Activated T-helper 2 cell treated with anti-CD3 and anti-CD28 coated beads, Interferon-gamma antibody, Interleukin-2, Interleukin-4, amounts not matched to agents 10 μg/mL and 5 μg/mL and 100 μg/mL, durations not matched to agents 14 hours and 24 hours and 36 hours (primary cell): ENCODE measurements around the gene SLC12A8. TPM values are rescaled to one million over a fixed set of nuclear protein-coding genes. Genes with fewer than 3 reads are reported as not detected.
"Not testable (repeated sequence)": the region's sequence is repeated elsewhere in the genome, so short reads cannot be mapped to it uniquely, and the experiment has no call there.

Experiments
- DNase-seq: peaks from one replicate; pipeline ENCODE4 v3.0.0; 2021; ENCODE audit warnings: low spot score
- H3K27ac Mint-ChIP-seq: one replicate; pipeline ENCODE4 v1.8.0; 2021; ENCODE audit warnings: mixed read lengths
- H3K27me3 Mint-ChIP-seq: one replicate; pipeline ENCODE4 v1.8.0; 2021; ENCODE audit warnings: low read depth, mixed read lengths
- H3K36me3 Mint-ChIP-seq: one replicate; pipeline ENCODE4 v1.8.0; 2021; ENCODE audit warnings: low read depth, mixed read lengths
- H3K4me1 Mint-ChIP-seq: one replicate; pipeline ENCODE4 v1.8.0; 2021; ENCODE audit warnings: low read depth, mixed read lengths
- H3K4me3 Mint-ChIP-seq: one replicate; pipeline ENCODE4 v1.8.0; 2021; ENCODE audit warnings: low read depth, mild to moderate bottlenecking, moderate library complexity, mixed read lengths
- H3K9me3 Mint-ChIP-seq: one replicate; pipeline ENCODE4 v1.8.0; 2021; ENCODE audit warnings: mixed read lengths
- intact Hi-C: fragments of 100-400 bp; cut with micrococcal nuclease; formaldehyde crosslinking; loops from one replicate; pipeline ENCODE4 v1.15.1; 2023
- total RNA-seq: library from RNA; stranded (reverse); gene quantifications from 2 replicates; pipeline ENCODE4 v1.2.3, GENCODE V29; 2022

SLC12A8 gene
- total RNA-seq, 1 donor from 2014 or later, result 1.3 TPM

DNA sequence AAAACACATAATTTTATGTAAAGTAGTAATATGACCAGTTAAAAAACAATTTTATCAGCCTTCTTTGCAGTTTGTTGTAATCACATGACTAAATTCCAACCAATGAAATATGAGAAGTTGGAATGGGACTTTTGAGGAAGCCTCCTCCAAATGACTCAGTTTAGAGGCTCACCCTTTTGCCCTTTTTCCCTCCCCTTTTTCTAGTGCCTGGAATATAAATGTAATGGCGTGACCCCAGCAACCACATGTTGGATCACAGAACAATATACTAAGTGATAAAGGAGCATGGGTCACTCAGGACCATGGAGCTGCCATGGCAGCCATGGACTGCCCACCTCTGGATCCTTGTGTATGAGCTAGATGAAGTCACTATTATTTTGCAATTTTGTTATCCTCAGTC lies 107.9 kb downstream of the SLC12A8 start:
- H3K27ac Mint-ChIP-seq, result no peak overlapping the region
- H3K4me1 Mint-ChIP-seq, result peaks cover 24% of the 10 kb centered on the region
- peaks cover 15% of the 10 kb centered on the region for H3K9me3 Mint-ChIP-seq
- H3K27me3 Mint-ChIP-seq, result peaks cover 40% of the 10 kb centered on the region
- intact Hi-C loops, result no loop called here
- DNase-seq, result no peak
- H3K36me3 Mint-ChIP-seq, result peaks cover 11% of the 10 kb centered on the region
- H3K4me3 Mint-ChIP-seq, result no peak overlapping the region

DNA sequence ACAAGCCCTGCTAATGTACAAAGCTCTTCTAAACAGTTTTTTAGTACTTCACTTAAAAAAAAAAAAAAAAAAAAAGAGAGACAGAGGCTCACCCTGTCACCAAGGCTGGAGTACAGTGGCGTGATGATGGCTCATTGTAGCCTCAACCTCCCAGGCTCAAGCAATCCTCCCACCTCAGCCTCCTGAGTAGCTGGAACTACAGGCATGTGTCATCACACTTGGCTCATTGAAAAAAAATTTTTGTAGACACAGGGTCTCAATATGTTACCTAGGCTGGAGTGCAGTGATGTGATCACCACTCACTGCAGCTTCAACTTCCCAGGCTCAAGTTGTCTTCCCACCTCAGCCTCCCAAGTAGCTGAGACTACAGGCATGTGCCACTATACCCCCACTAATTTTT lies 109.1 kb downstream of the SLC12A8 start:
- Mint-ChIP-seq H3K36me3 (peaks cover 13% of the 10 kb centered on the region), H3K4me1 (peaks cover 12% of the 10 kb centered on the region), H3K27ac (no peak overlapping the region), H3K9me3 (peaks cover 22% of the 10 kb centered on the region), H3K27me3 (peaks cover 39% of the 10 kb centered on the region), H3K4me3 (no peak overlapping the region)
- DNase-seq, result no peak
- intact Hi-C loops, result no loop called here

DNA sequence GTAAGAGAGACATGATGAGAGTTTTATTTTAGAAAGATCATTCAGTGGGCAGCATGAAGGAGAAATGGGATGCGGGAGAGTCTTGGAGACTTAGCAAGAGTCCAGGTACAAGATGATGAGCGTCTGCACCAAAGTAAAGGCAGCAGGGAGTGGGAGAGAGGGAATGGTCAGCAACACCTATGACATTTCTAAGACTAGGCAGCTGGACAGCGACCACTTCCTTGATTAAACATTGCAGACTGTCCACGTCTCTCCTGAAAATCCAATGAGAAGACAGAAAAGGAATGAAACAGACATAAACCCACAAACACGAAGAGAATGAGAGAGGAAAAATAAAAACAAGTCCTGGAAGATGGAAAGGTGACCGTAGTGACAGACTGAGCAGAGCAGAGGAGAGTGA lies 110.1 kb downstream of the SLC12A8 start:
- peaks cover 22% of the 10 kb centered on the region for H3K9me3 Mint-ChIP-seq
- intact Hi-C loops, result no loop called here
- DNase-seq, result no peak
- no peak overlapping the region for H3K27ac Mint-ChIP-seq
- peaks cover 6% of the 10 kb centered on the region for H3K4me1 Mint-ChIP-seq
- peaks cover 40% of the 10 kb centered on the region for H3K27me3 Mint-ChIP-seq
- peaks cover 13% of the 10 kb centered on the region for H3K36me3 Mint-ChIP-seq
- no peak overlapping the region for H3K4me3 Mint-ChIP-seq

DNA sequence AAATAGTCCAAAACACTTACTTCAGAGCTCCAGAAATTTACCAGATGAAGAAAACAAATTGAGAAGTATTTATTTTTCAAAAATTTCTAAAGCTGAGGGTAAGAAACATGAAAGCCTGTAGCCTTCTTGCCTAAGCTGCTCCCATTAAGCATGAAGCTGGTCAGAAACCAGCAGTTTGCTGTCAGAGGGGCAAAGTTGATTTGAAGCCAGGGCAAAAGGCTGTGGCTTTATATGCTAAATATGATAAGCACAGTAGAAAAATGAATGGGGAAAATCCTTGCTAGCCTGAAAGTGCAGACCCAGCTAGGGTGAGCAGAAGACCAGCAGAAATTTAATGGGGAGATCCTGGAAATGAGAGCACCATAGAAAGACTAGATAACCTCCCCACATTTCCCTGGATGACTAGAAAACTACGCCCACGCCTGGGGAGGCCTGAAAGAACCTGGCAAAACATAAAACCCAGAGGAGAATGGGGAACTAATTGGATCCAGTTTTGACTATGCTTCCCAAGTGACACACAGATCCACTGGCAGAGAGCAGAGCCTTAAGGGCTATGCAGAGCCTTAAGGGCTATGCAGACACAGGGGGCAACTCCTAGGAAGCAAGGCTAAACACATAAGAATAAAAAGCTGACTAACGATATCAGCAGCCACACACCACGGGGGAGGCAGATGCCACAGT lies 113.8 kb downstream of the SLC12A8 start:
- no peaks in the 10 kb centered on the region for H3K4me1 Mint-ChIP-seq
- peaks cover 11% of the 10 kb centered on the region for H3K9me3 Mint-ChIP-seq
- no peak overlapping the region for H3K4me3 Mint-ChIP-seq
- intact Hi-C loops, result no loop called here
- DNase-seq, result no peak
- H3K36me3 Mint-ChIP-seq, result peaks cover 6% of the 10 kb centered on the region
- H3K27me3 Mint-ChIP-seq, result peaks cover 22% of the 10 kb centered on the region
- H3K27ac Mint-ChIP-seq, result no peak overlapping the region

DNA sequence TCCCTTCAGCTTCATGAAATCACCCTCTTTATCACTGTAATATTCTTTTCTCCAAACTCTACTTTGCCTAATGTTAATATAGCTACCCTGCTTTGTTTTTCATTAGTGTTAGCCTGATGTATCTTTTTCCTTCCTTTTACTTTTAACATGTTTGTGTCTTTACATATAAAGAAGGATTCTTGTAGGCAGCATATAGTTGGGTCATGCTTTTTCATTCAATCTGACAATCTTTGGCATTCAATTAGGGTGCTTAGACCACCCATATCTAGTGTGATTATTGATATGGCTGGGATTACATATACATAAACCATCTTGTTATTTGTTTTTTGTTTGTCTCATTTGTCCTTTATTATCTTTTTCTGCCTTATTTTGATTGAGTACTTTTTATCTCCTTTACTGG lies 121.9 kb downstream of the SLC12A8 start:
- intact Hi-C loops, result no loop called here
- peaks cover 3% of the 10 kb centered on the region for H3K4me1 Mint-ChIP-seq
- H3K9me3 Mint-ChIP-seq, result peaks cover 8% of the 10 kb centered on the region
- peaks cover 33% of the 10 kb centered on the region for H3K27me3 Mint-ChIP-seq
- H3K27ac Mint-ChIP-seq, result no peak overlapping the region
- no peak overlapping the region for H3K4me3 Mint-ChIP-seq
- DNase-seq, result no peak
- peaks cover 3% of the 10 kb centered on the region for H3K36me3 Mint-ChIP-seq

DNA sequence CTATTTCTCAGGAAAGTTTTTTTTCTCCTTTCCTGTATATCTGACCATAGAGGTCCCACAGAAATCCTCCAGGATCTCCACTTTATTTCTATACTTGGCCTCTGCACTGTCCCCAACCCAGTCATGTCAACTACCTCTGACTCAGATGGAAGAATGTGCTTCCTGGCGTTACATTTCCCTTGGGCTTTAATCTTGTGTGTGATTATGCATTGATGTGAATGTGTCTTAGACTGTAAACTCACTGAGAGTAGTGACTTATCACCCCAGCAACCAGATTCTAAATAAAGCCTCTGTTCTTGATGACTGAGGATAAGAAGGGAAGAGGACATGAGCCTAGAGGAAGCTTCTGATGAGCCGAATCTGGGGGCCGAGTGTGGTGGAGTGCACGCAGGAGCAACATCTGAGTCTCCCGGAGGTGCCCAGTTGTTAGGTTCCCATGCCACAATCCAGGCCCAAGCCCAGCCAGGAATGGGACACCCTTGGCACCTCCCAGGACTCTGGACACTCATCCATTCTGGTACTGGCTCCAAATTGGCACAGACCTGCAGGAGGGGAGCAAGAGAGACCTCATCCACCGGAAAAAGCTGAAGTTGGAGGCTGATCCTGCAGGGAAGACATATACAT lies 124.7 kb downstream of the SLC12A8 start:
- peaks cover 47% of the 10 kb centered on the region for H3K27me3 Mint-ChIP-seq

DNA sequence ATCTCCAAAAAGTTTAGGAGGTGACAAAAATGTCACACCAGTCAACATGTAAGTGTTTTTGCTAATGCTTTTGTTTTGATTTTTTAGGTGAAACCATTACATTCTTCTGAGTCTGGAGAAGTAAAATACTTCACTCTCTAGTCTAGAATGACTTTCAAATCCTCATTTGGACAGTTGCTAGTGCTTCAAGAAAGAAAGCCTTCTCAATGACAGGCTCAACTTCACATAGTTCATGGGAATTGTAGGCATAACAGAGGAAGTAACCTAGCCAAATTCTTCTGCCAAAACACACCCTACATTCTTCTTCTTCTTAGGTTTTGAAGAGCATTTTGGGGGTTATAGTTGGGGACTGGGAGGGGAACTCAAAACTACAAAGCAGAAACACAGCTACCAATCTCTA lies 127.4 kb downstream of the SLC12A8 start:
- peaks cover 49% of the 10 kb centered on the region for H3K27me3 Mint-ChIP-seq
- no peak overlapping the region for H3K27ac Mint-ChIP-seq
- intact Hi-C loops, result no loop called here
- H3K9me3 Mint-ChIP-seq, result no peaks in the 10 kb centered on the region
- H3K4me3 Mint-ChIP-seq, result no peak overlapping the region
- H3K36me3 Mint-ChIP-seq, result no peaks in the 10 kb centered on the region
- DNase-seq, result no peak
- peaks cover 6% of the 10 kb centered on the region for H3K4me1 Mint-ChIP-seq

More for the DNA sequence above, 124.7 kb downstream of the SLC12A8 start:
- H3K36me3 Mint-ChIP-seq, result peaks cover 3% of the 10 kb centered on the region
- intact Hi-C loops, result no loop called here
- H3K9me3 Mint-ChIP-seq, result peaks cover 8% of the 10 kb centered on the region
- DNase-seq, result no peak
- H3K4me1 Mint-ChIP-seq, result peaks cover 3% of the 10 kb centered on the region
- H3K27ac Mint-ChIP-seq, result no peak overlapping the region
- H3K4me3 Mint-ChIP-seq, result no peak overlapping the region

DNA sequence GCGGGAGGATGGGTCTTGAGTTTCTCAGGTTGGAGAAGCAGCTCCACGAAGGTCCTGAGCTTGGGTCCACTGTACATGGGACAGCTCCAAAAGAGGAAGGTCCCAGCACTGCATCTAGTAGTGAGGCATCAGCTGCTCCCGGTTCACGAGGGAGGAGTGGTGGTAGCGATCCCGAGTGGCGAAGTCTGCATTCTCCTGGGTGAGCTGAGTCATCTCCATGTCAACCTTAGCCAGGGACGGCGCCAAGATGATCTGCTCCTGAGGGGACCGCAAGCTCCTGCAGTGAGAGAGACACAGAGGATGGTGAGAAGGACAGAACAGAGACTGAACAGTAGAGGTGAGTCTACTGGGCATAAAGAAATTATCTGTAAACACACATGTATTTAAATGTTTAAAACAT lies 128.8 kb downstream of the SLC12A8 start:
- H3K36me3 Mint-ChIP-seq, result no peaks in the 10 kb centered on the region
- H3K9me3 Mint-ChIP-seq, result no peaks in the 10 kb centered on the region
- peaks cover 9% of the 10 kb centered on the region for H3K4me1 Mint-ChIP-seq
- DNase-seq, result no peak
- H3K27ac Mint-ChIP-seq, result no peak overlapping the region
- no peak overlapping the region for H3K4me3 Mint-ChIP-seq
- peaks cover 51% of the 10 kb centered on the region for H3K27me3 Mint-ChIP-seq
- intact Hi-C loops, result no loop called here

DNA sequence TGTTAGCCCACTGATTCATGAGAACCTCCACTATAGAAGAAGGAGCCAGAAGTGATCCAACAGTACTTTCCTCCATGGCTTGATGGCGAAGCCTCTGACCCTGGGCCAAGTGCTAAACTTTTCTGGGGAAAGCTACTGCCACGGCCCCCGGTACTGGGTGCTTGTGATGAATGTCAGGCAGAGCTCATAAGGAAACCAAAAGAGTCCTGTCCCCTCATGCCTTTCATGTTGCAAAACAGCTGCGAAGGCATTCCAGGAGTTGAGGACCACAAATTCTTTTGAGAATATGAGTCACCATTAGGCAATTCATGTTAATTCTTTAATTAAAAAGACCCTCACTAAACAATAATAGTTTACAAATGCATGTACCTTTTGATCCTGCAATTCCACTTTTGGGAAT lies 130.2 kb downstream of the SLC12A8 start:
- H3K9me3 Mint-ChIP-seq, H3K36me3 Mint-ChIP-seq, H3K4me3 Mint-ChIP-seq, H3K27ac Mint-ChIP-seq, DNase-seq, intact Hi-C loops: not testable (repeated sequence)
- Mint-ChIP-seq H3K4me1 (peaks cover 11% of the 10 kb centered on the region), H3K27me3 (peaks cover 46% of the 10 kb centered on the region)

DNA sequence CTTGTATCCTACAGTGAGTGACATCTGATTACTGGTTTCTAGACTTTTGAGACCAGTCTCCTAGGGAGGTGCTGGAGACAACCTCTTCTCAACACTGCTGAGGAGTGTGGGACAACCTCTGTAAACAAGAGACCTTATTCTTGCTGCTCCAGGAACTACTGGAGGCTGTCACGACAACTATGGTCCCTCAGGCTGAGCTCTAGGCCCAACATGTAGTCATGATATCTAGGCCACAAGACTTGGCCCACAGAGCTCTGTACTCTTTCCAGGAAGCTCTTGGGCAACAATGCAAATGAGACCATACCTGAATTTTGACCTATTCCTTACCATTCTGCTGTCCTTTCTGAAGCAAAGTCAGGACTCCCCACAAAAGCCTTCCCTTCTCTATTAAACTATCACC lies 132.5 kb downstream of the SLC12A8 start:
- Mint-ChIP-seq H3K27me3 (peaks cover 50% of the 10 kb centered on the region), H3K4me3 (no peak overlapping the region), H3K4me1 (peaks cover 7% of the 10 kb centered on the region), H3K27ac (no peak overlapping the region), H3K36me3 (no peaks in the 10 kb centered on the region), H3K9me3 (no peaks in the 10 kb centered on the region)
- intact Hi-C loops, result no loop called here
- DNase-seq, result no peak

DNA sequence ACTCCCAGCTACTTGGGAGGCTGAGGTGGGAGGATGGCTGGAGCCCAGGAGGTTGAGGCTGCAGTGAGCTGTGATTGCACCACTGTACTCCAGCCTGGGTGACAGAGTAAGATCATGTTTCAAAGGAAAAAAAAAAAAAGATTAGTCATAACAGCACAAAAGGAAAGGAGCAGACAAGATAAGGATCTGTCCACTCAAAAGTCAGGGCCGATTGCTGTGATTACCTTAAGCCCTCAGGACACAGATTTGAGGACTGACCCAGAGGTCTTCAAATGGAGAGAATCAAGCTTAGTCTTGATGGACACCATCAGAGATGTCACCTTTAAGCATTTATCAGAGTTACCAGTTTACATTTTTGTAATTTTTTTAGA lies 132.9 kb downstream of the SLC12A8 start:
- H3K4me3 Mint-ChIP-seq, result no peak overlapping the region
- no peak overlapping the region for H3K27ac Mint-ChIP-seq
- intact Hi-C loops, result no loop called here
- DNase-seq, result no peak
- H3K4me1 Mint-ChIP-seq, result peaks cover 7% of the 10 kb centered on the region
- no peaks in the 10 kb centered on the region for H3K36me3 Mint-ChIP-seq
- peaks cover 52% of the 10 kb centered on the region for H3K27me3 Mint-ChIP-seq
- H3K9me3 Mint-ChIP-seq, result no peaks in the 10 kb centered on the region

DNA sequence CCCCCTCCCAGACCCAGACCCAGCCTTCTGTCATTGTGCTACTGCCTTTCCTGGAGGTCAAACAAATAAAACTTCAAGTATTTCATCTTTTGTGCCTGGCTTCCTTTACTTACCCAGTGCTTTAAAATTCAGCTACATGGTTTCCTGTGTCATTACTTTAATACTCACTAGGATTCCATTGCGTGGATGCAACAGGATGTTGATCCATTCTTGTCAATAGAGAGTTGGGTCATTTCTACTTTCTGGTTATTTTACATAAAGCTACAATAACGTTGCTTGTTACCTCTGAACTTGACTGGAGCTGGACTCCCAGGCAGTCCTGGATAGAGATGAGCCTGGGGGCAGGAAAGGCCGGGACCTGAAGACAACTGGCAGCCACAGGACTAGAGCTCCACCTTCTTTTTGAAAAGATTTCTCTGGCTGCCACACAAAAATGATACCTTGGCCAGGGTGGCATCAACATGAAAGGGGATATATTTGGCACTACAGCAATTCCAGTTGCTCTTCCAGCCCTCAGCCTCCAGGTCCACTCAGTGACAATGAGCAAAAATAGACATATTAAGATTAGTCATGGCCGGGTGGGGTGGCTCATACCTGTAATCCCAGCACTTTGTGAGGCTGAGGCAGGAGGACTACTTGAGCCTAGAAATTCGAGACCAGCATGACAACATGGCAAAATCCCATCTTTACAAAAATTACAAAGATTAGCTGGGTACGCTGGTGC lies 133.4 kb downstream of the SLC12A8 start:
- no peaks in the 10 kb centered on the region for H3K36me3 Mint-ChIP-seq
- peaks cover 7% of the 10 kb centered on the region for H3K4me1 Mint-ChIP-seq
- intact Hi-C loops, result no loop called here
- peaks cover 46% of the 10 kb centered on the region for H3K27me3 Mint-ChIP-seq
- no peaks in the 10 kb centered on the region for H3K9me3 Mint-ChIP-seq
- H3K27ac Mint-ChIP-seq, result no peak overlapping the region
- no peak for DNase-seq
- H3K4me3 Mint-ChIP-seq, result no peak overlapping the region

DNA sequence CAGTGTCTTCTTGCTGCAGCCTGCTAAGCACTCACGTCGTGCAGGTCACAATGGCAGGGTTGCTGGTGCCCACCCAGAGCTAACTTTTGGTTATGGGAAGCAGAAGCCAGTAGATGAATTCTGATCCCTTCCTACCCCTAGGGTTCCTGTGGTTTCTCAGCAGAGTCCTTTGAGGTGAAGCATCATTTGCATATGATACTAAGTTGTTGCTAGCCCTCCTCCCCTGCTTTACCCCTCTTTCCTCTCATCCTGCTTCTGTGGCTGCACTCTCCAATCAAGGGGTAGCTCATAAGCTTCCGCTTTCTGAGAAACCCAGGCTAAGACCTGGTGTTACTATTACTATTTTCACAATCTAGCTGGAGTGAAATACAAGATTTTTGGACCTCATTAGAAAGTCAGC lies 134.7 kb downstream of the SLC12A8 start:
- H3K9me3 Mint-ChIP-seq, result no peaks in the 10 kb centered on the region
- H3K27ac Mint-ChIP-seq, result no peak overlapping the region
- H3K4me1 Mint-ChIP-seq, result peaks cover 7% of the 10 kb centered on the region
- intact Hi-C loops, result no loop called here
- H3K27me3 Mint-ChIP-seq, result peaks cover 41% of the 10 kb centered on the region
- no peak for DNase-seq
- H3K4me3 Mint-ChIP-seq, result no peak overlapping the region
- no peaks in the 10 kb centered on the region for H3K36me3 Mint-ChIP-seq
